GM23248 (cell line): ENCODE measurements around the gene ATP6V0B. TPM values are rescaled to one million over a fixed set of nuclear protein-coding genes. Genes with fewer than 3 reads are reported as not detected.

Experiments used
- DNase-seq: peaks from one replicate; pipeline ENCODE4 v3.0.0-alpha.2; 2015
- H2AFZ ChIP-seq: fragments of 200-600 bp; sonication (generic); 2 replicates; pipeline ENCODE4 v1.6.1; 2016; ENCODE audit warnings: antibody characterized with exemption
- H3F3A ChIP-seq: fragments of 200-600 bp; sonication (generic); 2 replicates; pipeline ENCODE4 v1.6.1; 2016; ENCODE audit warnings: mild to moderate bottlenecking, antibody characterized with exemption, mixed run types; ENCODE audit not compliant: insufficient read depth
- H3K27ac ChIP-seq: fragments of 200-600 bp; sonication (generic); 2 replicates; pipeline ENCODE4 v1.5.1; 2016; ENCODE audit warnings: mild to moderate bottlenecking
- H3K27me3 ChIP-seq: fragments of 200-600 bp; sonication (generic); replicated peaks from 2 replicates; pipeline ENCODE4 v1.6.1; 2016; ENCODE audit warnings: mild to moderate bottlenecking; ENCODE audit not compliant: insufficient read depth
- H3K36me3 ChIP-seq: fragments of 200-600 bp; sonication (generic); 2 replicates; pipeline ENCODE4 v1.6.1; 2016; ENCODE audit warnings: low read depth, mild to moderate bottlenecking
- H3K4me1 ChIP-seq: fragments of 200-600 bp; sonication (generic); 2 replicates; pipeline ENCODE4 v1.6.1; 2016; ENCODE audit warnings: mild to moderate bottlenecking; ENCODE audit not compliant: insufficient read depth
- H3K4me2 ChIP-seq: fragments of 200-600 bp; sonication (generic); one replicate; pipeline ENCODE4 v1.6.1; 2016; ENCODE audit warnings: mild to moderate bottlenecking; ENCODE audit not compliant: unreplicated experiment
- H3K4me3 ChIP-seq: fragments of 200-600 bp; sonication (generic); 2 replicates; pipeline ENCODE4 v1.5.1; 2016; ENCODE audit warnings: mild to moderate bottlenecking
- H3K79me2 ChIP-seq: fragments of 200-600 bp; sonication (generic); 2 replicates; pipeline ENCODE4 v1.6.1; 2016; ENCODE audit warnings: mild to moderate bottlenecking; ENCODE audit not compliant: insufficient read depth
- H3K9ac ChIP-seq: fragments of 200-600 bp; sonication (generic); 2 replicates; pipeline ENCODE4 v1.6.1; 2016; ENCODE audit warnings: mild to moderate bottlenecking
- H3K9me2 ChIP-seq: fragments of 200-600 bp; sonication (generic); 2 replicates; pipeline ENCODE4 v1.6.1; 2016; ENCODE audit warnings: mixed run types, mild to moderate bottlenecking, moderate library complexity; ENCODE audit not compliant: insufficient read depth
- H3K9me3 ChIP-seq: fragments of 200-600 bp; sonication (generic); one replicate; pipeline ENCODE4 v1.6.1; 2017; ENCODE audit warnings: low read depth
- H4K20me1 ChIP-seq: fragments of 200-600 bp; sonication (generic); 2 replicates; pipeline ENCODE4 v1.6.0; 2016; ENCODE audit not compliant: insufficient read depth
- EZH2 ChIP-seq: fragments of 200-600 bp; sonication (generic); IDR thresholded peaks from 2 replicates; pipeline ENCODE4 v1.6.1; 2018; ENCODE audit warnings: antibody characterized with exemption, mild to moderate bottlenecking; ENCODE audit not compliant: insufficient read depth, poor library complexity, severe bottlenecking
- EZH2phosphoT487 ChIP-seq: fragments of 200-600 bp; sonication (generic); IDR thresholded peaks from 2 replicates; pipeline ENCODE4 v1.6.1; 2018; ENCODE audit warnings: antibody characterized with exemption, moderate library complexity, mild to moderate bottlenecking, low read depth; ENCODE audit not compliant: insufficient read depth
- WGBS, 2 experiments: methylation state at CpG; one replicate each; pipeline ENCODE4 v1.1.6; 2015 to 2017; ENCODE audit warnings: low lambda C conversion rate in 2 of 2, low coverage in 1 of 2; ENCODE audit errors: missing lambda C conversion rate in 2 of 2; 5-methylcytosine and 5-hydroxymethylcytosine counted together
- in situ Hi-C: fragments of 300-500 bp; cut with MboI; formaldehyde crosslinking; loops from 2 replicates; pipeline ENCODE4 v1.15.0; 2020
- polyA plus RNA-seq: library from polyadenylated mRNA; unstranded; fragments of >200 nt; fragmentation: Nextera tagmentation; extraction: Ambion mirVana; gene quantifications from 2 replicates; pipeline ENCODE4 v1.2.1, GENCODE V29; 2016
- total RNA-seq: library from RNA; depleted of rRNA; stranded (reverse); fragments of >200 nt; shearing (Covaris generic); gene quantifications from 2 replicates; pipeline ENCODE4 v1.2.3, GENCODE V29; 2014

Gene ATP6V0B
- total and polyA plus RNA-seq, 2 experiments from 2014 or later: 140 to 177 TPM

DNA sequence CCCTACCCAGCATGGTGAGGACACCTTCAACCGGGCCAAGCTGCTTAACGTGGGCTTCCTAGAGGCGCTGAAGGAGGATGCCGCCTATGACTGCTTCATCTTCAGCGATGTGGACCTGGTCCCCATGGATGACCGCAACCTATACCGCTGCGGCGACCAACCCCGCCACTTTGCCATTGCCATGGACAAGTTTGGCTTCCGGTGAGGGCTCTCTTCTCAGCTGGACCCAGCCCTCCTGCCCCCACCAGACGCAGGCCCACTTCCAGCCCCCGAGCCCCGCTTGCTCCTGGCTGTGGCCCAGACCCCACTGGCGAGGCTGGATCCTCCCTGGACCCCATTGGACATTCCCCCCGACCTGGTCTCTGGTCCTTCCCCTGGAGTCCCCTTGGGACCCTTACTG is 10.1 kb downstream of the ATP6V0B start:
- Histone ChIP-seq H3K27ac (no peak overlapping the region), H3K9me3 (no peaks in the 10 kb centered on the region), H3K4me1 (peaks cover 24% of the 10 kb centered on the region), H3K4me3 (no peak overlapping the region), H3K9ac (no peak overlapping the region), H3K79me2 (peaks cover 35% of the 10 kb centered on the region), H3K9me2 (no peaks in the 10 kb centered on the region), H2AFZ (no peak overlapping the region), H3F3A (peaks cover 27% of the 10 kb centered on the region), H3K36me3 (0 out of 2 replicates have a peak, but pooled peaks cover 6% of the 10 kb centered on the region), H3K4me2 (no peak overlapping the region), H3K27me3 (no peaks in the 10 kb centered on the region), H4K20me1 (no peaks in the 10 kb centered on the region)
- in situ Hi-C loops: no loop called here
- DNase-seq: no peak
- TF ChIP-seq EZH2: no peak
- no peak for TF ChIP-seq EZH2phosphoT487
- 80 to 85% methylated on average over 14 to 16 of the region's 16 CpGs for WGBS, 2 experiments

DNA sequence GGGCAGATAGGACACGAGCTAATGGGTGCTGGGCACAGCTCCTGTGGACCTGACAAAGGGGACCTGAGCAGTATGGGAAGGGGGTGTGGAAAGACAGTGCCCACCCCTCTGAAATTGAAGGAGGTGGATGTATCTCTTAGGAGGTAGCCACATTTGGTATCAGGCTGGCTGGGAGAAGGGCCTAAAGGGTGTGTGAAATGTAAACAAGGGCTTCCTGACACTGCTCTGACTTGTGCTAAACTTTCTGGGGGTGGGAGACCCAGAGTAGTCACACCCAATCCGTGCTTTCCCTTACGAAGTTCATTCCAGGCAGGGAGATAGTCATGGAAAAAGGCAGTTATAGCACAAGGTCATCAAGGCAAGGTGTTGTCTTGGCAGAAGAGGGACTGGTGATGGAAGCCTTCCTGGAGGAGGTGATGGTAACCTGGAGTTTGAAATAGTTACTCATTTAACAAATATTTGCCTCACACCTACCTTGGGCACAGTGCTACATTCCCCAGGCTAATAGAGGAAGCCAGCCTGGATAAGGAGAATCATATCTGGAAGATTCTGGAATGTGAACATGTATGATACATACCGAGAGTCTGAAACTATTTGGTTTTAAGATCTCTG is 11.3 kb downstream of the ATP6V0B start:
- 85 to 88% methylated on average over 4 of the region's 4 CpGs for WGBS, 2 experiments
- no peak overlapping the region for H2AFZ ChIP-seq
- peak overlapping the region; percentile 46; the same call in 1 of the 2 replicates for H3K27ac ChIP-seq
- H3K4me1 ChIP-seq: peaks cover 21% of the 10 kb centered on the region
- no peaks in the 10 kb centered on the region for H3K27me3 ChIP-seq
- peaks cover 23% of the 10 kb centered on the region for H3K79me2 ChIP-seq
- H4K20me1 ChIP-seq: no peaks in the 10 kb centered on the region
- H3K4me2 ChIP-seq: no peak overlapping the region
- TF ChIP-seq EZH2 (no peak), EZH2phosphoT487 (no peak)
- in situ Hi-C loops: no loop called here
- no peaks in the 10 kb centered on the region for H3K9me2 ChIP-seq
- H3K36me3 ChIP-seq: 0 out of 2 replicates have a peak, but pooled peaks cover 6% of the 10 kb centered on the region
- H3K4me3 ChIP-seq: no peak overlapping the region
- peaks cover 27% of the 10 kb centered on the region for H3F3A ChIP-seq
- no peaks in the 10 kb centered on the region for H3K9me3 ChIP-seq
- no peak for DNase-seq
- H3K9ac ChIP-seq: no peak overlapping the region

DNA sequence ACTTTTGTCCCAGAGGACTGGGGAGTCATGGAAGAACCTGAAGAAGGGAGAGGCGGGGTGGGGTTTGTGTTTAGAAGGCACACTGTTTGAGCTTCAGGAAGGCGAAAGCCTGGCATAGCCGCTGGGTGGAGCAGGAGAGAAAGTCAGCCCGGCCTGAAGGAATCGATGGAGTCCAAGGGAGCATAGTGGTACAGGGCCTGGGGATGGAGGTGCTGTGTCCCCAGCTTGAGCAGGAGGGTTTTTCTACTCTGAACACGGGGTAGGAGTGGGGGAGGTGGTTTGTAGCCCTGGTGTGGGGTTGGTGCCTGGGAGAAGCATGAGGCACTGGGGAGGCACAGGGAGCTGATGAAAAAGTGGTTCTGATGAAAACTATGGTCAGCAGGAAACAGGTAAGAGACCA is 12.0 kb downstream of the ATP6V0B start:
- peak; percentile 44 for DNase-seq
- H3K27me3 ChIP-seq: no peaks in the 10 kb centered on the region
- in situ Hi-C loops: no loop called here
- H3K79me2 ChIP-seq: peaks cover 17% of the 10 kb centered on the region
- TF ChIP-seq EZH2 (no peak), EZH2phosphoT487 (no peak)
- no peak overlapping the region for H3K4me2 ChIP-seq
- no peaks in the 10 kb centered on the region for H4K20me1 ChIP-seq
- peak overlapping the region; percentile 46 for H3K27ac ChIP-seq
- peaks cover 27% of the 10 kb centered on the region for H3F3A ChIP-seq
- 0 out of 2 replicates have a peak, but pooled peaks cover 6% of the 10 kb centered on the region for H3K36me3 ChIP-seq
- no peaks in the 10 kb centered on the region for H3K9me3 ChIP-seq
- H3K9me2 ChIP-seq: no peaks in the 10 kb centered on the region
- H3K4me3 ChIP-seq: no peak overlapping the region
- H3K9ac ChIP-seq: peak overlapping the region; percentile 32; the same call in 1 of the 2 replicates
- 63 to 65% methylated on average over 6 of the region's 6 CpGs for WGBS, 2 experiments
- H2AFZ ChIP-seq: no peak overlapping the region
- peaks cover 21% of the 10 kb centered on the region for H3K4me1 ChIP-seq

DNA sequence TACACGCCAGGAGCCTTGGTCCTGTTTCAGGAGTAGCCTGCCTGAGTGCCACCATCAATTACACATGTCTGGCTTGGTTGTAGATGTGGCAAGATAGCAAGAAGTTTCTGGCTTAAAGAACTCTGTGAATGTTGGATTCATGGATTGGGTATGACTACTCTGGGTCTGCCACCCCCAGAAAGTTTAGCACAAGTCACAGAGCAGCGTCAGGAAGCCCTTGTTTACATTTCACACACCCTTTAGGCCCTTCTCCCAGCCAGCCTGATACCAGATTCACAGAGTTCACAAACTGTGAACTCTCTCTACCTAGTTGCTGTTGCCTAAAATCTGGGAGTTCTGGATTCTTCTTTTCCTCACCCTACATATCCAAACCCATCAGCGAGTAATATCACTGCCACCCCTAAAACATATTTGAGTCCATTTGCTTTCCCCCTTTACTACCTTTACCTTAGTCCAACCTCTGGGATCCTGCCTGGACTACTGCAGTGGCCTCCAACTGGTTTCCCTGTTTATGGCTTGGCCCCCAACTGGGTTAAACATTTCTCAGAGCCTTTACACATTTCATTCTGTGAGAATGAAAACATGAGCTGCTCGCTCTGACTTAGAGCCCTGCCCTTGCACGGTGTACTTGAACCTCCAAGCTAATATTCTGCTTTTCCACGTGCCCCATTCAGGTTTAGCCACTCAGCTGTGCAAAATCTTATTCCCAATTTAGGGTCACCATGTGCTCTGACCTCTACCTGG is 12.6 kb downstream of the ATP6V0B start:
- in situ Hi-C loops: no loop called here
- H3K4me1 ChIP-seq: peaks cover 21% of the 10 kb centered on the region
- H3K4me3 ChIP-seq: no peak overlapping the region
- H3F3A ChIP-seq: peaks cover 27% of the 10 kb centered on the region
- no peaks in the 10 kb centered on the region for H3K27me3 ChIP-seq
- H4K20me1 ChIP-seq: no peaks in the 10 kb centered on the region
- TF ChIP-seq EZH2phosphoT487 (no peak), EZH2 (no peak)
- peak overlapping the region; percentile 32; the same call in 1 of the 2 replicates for H3K9ac ChIP-seq
- H3K79me2 ChIP-seq: peaks cover 11% of the 10 kb centered on the region
- H2AFZ ChIP-seq: no peak overlapping the region
- peak overlapping the region; percentile 46 for H3K27ac ChIP-seq
- peak; percentile 54 for DNase-seq
- no peaks in the 10 kb centered on the region for H3K9me3 ChIP-seq
- 75 to 77% methylated on average over 6 of the region's 6 CpGs for WGBS, 2 experiments
- no peaks in the 10 kb centered on the region for H3K9me2 ChIP-seq
- H3K4me2 ChIP-seq: no peak overlapping the region
- H3K36me3 ChIP-seq: 0 out of 2 replicates have a peak, but pooled peaks cover 6% of the 10 kb centered on the region
